ENCODE results near the gene ADK.

- TF ChIP-seq CTCF (IDR thresholded peaks at IDR 0.05; ENCODE audit: poor library complexity): no peak
- no peak for TF ChIP-seq EZH2 (IDR thresholded peaks at IDR 0.05; ENCODE audit: borderline replicate concordance)
- TF ChIP-seq EZH2phosphoT487 (IDR thresholded peaks at IDR 0.05; ENCODE audit: low read depth, severe bottlenecking, unreplicated experiment): no peak
Observed at GRCh38 chr10:74262856-74263255, 111.8 kb downstream of the ADK start.
